Activated CD8-positive, alpha-beta T cell treated with anti-CD3 and anti-CD28 coated beads for 36 hours (primary cell): ENCODE data around the gene GAA. TPM values are rescaled to one million over a fixed set of nuclear protein-coding genes. Genes with fewer than 3 reads are reported as not detected.

Experiments
- ATAC-seq: fragments of 200-7000 bp; cut with Tn5 transposase; one replicate; pipeline ENCODE4 v1.10.0; 2021; ENCODE audit warnings: mild to moderate bottlenecking, moderate library complexity
- CTCF ChIA-PET: fragments of 350-600 bp; sonication (Branson Sonifier 250); formaldehyde crosslinking; loops from one replicate; lab custom pipeline; 2021; ENCODE audit warnings: antibody characterized with exemption; lab: Charles Lee
- POLR2A ChIA-PET: fragments of 350-600 bp; sonication (Branson Sonifier 250); formaldehyde crosslinking; loops from one replicate; lab custom pipeline; 2021; ENCODE audit warnings: antibody characterized with exemption; lab: Charles Lee
- DNase-seq: peaks from one replicate; pipeline ENCODE4 v3.0.0-alpha.2; 2020
- H3K27ac Mint-ChIP-seq: one replicate; pipeline ENCODE4 v1.8.0; 2021; ENCODE audit warnings: mild to moderate bottlenecking, mixed read lengths
- H3K27me3 Mint-ChIP-seq: one replicate; pipeline ENCODE4 v1.8.0; 2021; ENCODE audit warnings: mixed read lengths
- H3K36me3 Mint-ChIP-seq: one replicate; pipeline ENCODE4 v1.8.0; 2021; ENCODE audit warnings: low read depth, mixed read lengths
- H3K4me1 Mint-ChIP-seq: one replicate; pipeline ENCODE4 v1.8.0; 2021; ENCODE audit warnings: low read depth, mixed read lengths
- H3K4me3 Mint-ChIP-seq: one replicate; pipeline ENCODE4 v1.8.0; 2021; ENCODE audit warnings: mild to moderate bottlenecking, moderate library complexity, mixed read lengths
- H3K9me3 Mint-ChIP-seq: one replicate; pipeline ENCODE4 v1.8.0; 2021; ENCODE audit warnings: mixed read lengths
- CTCF ChIP-seq: fragments of 200-600 bp; IDR thresholded peaks from one replicate; pipeline ENCODE4 v1.8.0; 2022; ENCODE audit warnings: antibody characterized with exemption, mild to moderate bottlenecking
- intact Hi-C: fragments of 100-400 bp; cut with micrococcal nuclease; formaldehyde crosslinking; loops from one replicate; pipeline ENCODE4 v1.10.0; 2022
- total RNA-seq, 2 experiments: library from RNA; stranded (reverse); gene quantifications; one replicate each; pipeline ENCODE4 v1.2.3, GENCODE V29; 2021

Gene GAA
- total RNA-seq, 2 experiments from 2014 or later, result 42.6 to 46.2 TPM

GRCh38 chr17:80092959-80093358 is 8.4 kb upstream of the GAA start:
- no peaks in the 10 kb centered on the region for H3K36me3 Mint-ChIP-seq
- ChIA-PET CTCF (interaction anchor here (1.4 to 3.9 kb wide), 3 partner anchors 8 to 13 kb away, joined by 3 to 21 read pairs (median 20); partner anchors contain the start of gene GAA), POLR2A (no interaction called here)
- no peak overlapping the region for H3K4me3 Mint-ChIP-seq
- intact Hi-C loops, result no loop called here
- TF ChIP-seq CTCF, result no peak
- H3K27ac Mint-ChIP-seq, result no peak overlapping the region
- no peaks in the 10 kb centered on the region for H3K4me1 Mint-ChIP-seq
- no peak for ATAC-seq
- no peaks in the 10 kb centered on the region for H3K27me3 Mint-ChIP-seq
- H3K9me3 Mint-ChIP-seq, result no peaks in the 10 kb centered on the region
- no peak for DNase-seq

- intact Hi-C loops, result no loop called here
- ChIA-PET POLR2A (no interaction called here), CTCF (interaction anchor here (3.9 kb wide), 1 partner anchor 13 kb away, joined by 20 read pairs; no protein-coding TSS in a partner anchor)
- Mint-ChIP-seq H3K27ac (no peak overlapping the region), H3K4me3 (no peak overlapping the region), H3K27me3 (no peaks in the 10 kb centered on the region), H3K4me1 (peaks cover 9% of the 10 kb centered on the region), H3K36me3 (no peaks in the 10 kb centered on the region), H3K9me3 (no peaks in the 10 kb centered on the region)
- ATAC-seq, result no peak
- no peak for DNase-seq
- TF ChIP-seq CTCF, result no peak
These were observed 6.1 kb upstream of the GAA start for GRCh38 chr17:80095038-80095843.

- no peaks in the 10 kb centered on the region for H3K9me3 Mint-ChIP-seq
- CTCF ChIA-PET, result no interaction called here
- H3K4me1 Mint-ChIP-seq, result peaks cover 16% of the 10 kb centered on the region
- TF ChIP-seq CTCF, result no peak
- ATAC-seq, result no peak
- POLR2A ChIA-PET, result no interaction called here
- no peak overlapping the region for H3K4me3 Mint-ChIP-seq
- intact Hi-C loops, result no loop called here
- H3K27ac Mint-ChIP-seq, result no peak overlapping the region
- no peak for DNase-seq
- no peaks in the 10 kb centered on the region for H3K27me3 Mint-ChIP-seq
- H3K36me3 Mint-ChIP-seq, result no peaks in the 10 kb centered on the region
These were observed 5.4 kb upstream of the GAA start for GRCh38 chr17:80095844-80096475.

- ChIA-PET CTCF (interaction anchor here (1.6 kb wide), 1 partner anchor 88 kb away, joined by 4 read pairs; no protein-coding TSS in a partner anchor), POLR2A (no interaction called here)
- no peaks in the 10 kb centered on the region for H3K27me3 Mint-ChIP-seq
- H3K36me3 Mint-ChIP-seq, result no peaks in the 10 kb centered on the region
- H3K27ac Mint-ChIP-seq, result no peak overlapping the region
- no peak for TF ChIP-seq CTCF
- H3K4me3 Mint-ChIP-seq, result no peak overlapping the region
- no peaks in the 10 kb centered on the region for H3K9me3 Mint-ChIP-seq
- intact Hi-C loops, result no loop called here
- ATAC-seq, result no peak
- peaks cover 16% of the 10 kb centered on the region for H3K4me1 Mint-ChIP-seq
- no peak for DNase-seq
These were observed 4.8 kb upstream of the GAA start for GRCh38 chr17:80096561-80097021.
